Hepatocyte (in vitro differentiated cells): Measurements from ENCODE around the gene TRIM8. TPM values are rescaled to one million over a fixed set of nuclear protein-coding genes. Genes with fewer than 3 reads are reported as not detected.

ENCODE experiments used
- DNase-seq: peaks from one replicate; pipeline ENCODE4 v3.0.0-alpha.2; 2016; ENCODE audit warnings: low spot score
- H2AFZ ChIP-seq: fragments of 200-600 bp; sonication (generic); 2 replicates; pipeline ENCODE4 v1.6.0; 2016; ENCODE audit warnings: antibody characterized with exemption, mild to moderate bottlenecking
- H3K27ac ChIP-seq: fragments of 200-600 bp; sonication (generic); 2 replicates; pipeline ENCODE4 v1.5.1; 2016; ENCODE audit warnings: mild to moderate bottlenecking
- H3K27me3 ChIP-seq: fragments of 200-600 bp; sonication (generic); 2 replicates; pipeline ENCODE4 v1.6.1; 2016
- H3K36me3 ChIP-seq: fragments of 200-600 bp; sonication (generic); replicated peaks from 2 replicates; pipeline ENCODE4 v1.5.1; 2016; ENCODE audit warnings: low read depth; ENCODE audit not compliant: insufficient read depth
- H3K4me1 ChIP-seq: fragments of 200-600 bp; sonication (generic); 2 replicates; pipeline ENCODE4 v1.5.1; 2016; ENCODE audit warnings: mild to moderate bottlenecking, moderate library complexity; ENCODE audit not compliant: insufficient read depth
- H3K4me2 ChIP-seq: fragments of 200-600 bp; sonication (generic); 2 replicates; pipeline ENCODE4 v1.6.0; 2016
- H3K4me3 ChIP-seq: fragments of 200-600 bp; sonication (generic); 2 replicates; pipeline ENCODE4 v1.5.1; 2016; ENCODE audit warnings: mild to moderate bottlenecking
- H3K79me2 ChIP-seq: fragments of 200-600 bp; sonication (generic); 2 replicates; pipeline ENCODE4 v1.6.0; 2017; ENCODE audit warnings: mild to moderate bottlenecking
- H3K9me2 ChIP-seq: fragments of 200-600 bp; sonication (generic); replicated peaks from 2 replicates; pipeline ENCODE4 v1.6.0; 2017; ENCODE audit warnings: mild to moderate bottlenecking; ENCODE audit not compliant: insufficient read depth
- H3K9me3 ChIP-seq: fragments of 200-600 bp; sonication (generic); 2 replicates; pipeline ENCODE4 v1.5.1; 2016; ENCODE audit warnings: low read depth, mild to moderate bottlenecking
- H4K20me1 ChIP-seq: fragments of 200-600 bp; sonication (generic); 2 replicates; pipeline ENCODE4 v1.6.0; 2016; ENCODE audit warnings: mild to moderate bottlenecking; ENCODE audit not compliant: insufficient read depth, poor library complexity, severe bottlenecking
- EZH2 ChIP-seq: fragments of 200-600 bp; sonication (generic); IDR thresholded peaks from 2 replicates; pipeline ENCODE4 v1.6.1; 2016; ENCODE audit warnings: antibody characterized with exemption, mild to moderate bottlenecking, borderline replicate concordance
- EZH2phosphoT487 ChIP-seq: fragments of 200-600 bp; sonication (generic); IDR thresholded peaks from one replicate; pipeline ENCODE4 v1.6.1; 2018; ENCODE audit warnings: antibody characterized with exemption, mild to moderate bottlenecking, low read depth, moderate library complexity; ENCODE audit not compliant: unreplicated experiment, severe bottlenecking
- WGBS: methylation state at CpG from one replicate; pipeline ENCODE4 v1.1.6; 2016; ENCODE audit warnings: low lambda C conversion rate; ENCODE audit errors: missing lambda C conversion rate; 5-methylcytosine and 5-hydroxymethylcytosine counted together
- polyA plus RNA-seq: library from polyadenylated mRNA; unstranded; fragments of >200 nt; fragmentation: Nextera tagmentation; extraction: Ambion mirVana; gene quantifications from 2 replicates; pipeline ENCODE4 v1.2.1, GENCODE V29; 2016
- total RNA-seq: library from RNA; depleted of rRNA; stranded (reverse); fragments of >200 nt; gene quantifications from 2 replicates; pipeline ENCODE4 v1.2.3, GENCODE V29; 2014
- TF ChIP-seq, protein P1 (sequence below): fragments of 200-600 bp; sonication (generic); IDR thresholded peaks from 2 replicates; pipeline ENCODE4 v1.5.1; 2016; ENCODE audit warnings: antibody characterized with exemption, mild to moderate bottlenecking; ENCODE audit not compliant: poor library complexity

Gene TRIM8
- total and polyA plus RNA-seq, 2 experiments from 2014 or later = 53.3 to 61.2 TPM

DNA sequence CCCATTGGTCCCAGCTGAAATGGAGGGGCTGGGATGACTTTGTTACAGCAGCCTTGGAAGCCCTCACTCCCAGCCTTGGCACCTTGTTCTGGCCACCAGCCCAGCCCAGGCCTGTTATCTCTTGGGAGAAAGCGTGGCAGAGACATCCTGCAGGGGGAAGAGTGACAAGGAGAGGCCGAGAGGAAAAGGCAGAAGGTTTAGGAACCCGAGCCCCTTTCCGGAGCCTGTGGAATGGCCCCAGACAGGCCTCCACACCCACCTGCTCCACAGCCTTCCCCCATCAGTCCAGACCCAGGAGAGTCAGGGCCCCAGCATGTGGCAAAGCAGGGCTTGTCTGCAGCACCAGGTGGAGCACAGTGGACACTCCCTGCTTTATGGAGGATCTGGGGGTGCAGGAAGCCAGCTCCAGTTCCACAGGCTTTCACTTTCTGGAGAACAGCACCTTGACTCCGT is 24.1 kb upstream of the TRIM8 start:
- Histone ChIP-seq H3K4me2 (no peak overlapping the region), H3K9me2 (no peaks in the 10 kb centered on the region), H3K9me3 (no peaks in the 10 kb centered on the region), H3K4me1 (peaks cover 24% of the 10 kb centered on the region), H2AFZ (no peak overlapping the region), H3K27ac (peak overlapping the region; percentile 34), H3K36me3 (no peaks in the 10 kb centered on the region), H3K4me3 (no peak overlapping the region), H3K27me3 (no peaks in the 10 kb centered on the region), H4K20me1 (no peaks in the 10 kb centered on the region), H3K79me2 (no peaks in the 10 kb centered on the region)
- WGBS = 54% methylated on average over 5 of the region's 5 CpGs
- no peak for DNase-seq
- TF ChIP-seq, protein P1, sequence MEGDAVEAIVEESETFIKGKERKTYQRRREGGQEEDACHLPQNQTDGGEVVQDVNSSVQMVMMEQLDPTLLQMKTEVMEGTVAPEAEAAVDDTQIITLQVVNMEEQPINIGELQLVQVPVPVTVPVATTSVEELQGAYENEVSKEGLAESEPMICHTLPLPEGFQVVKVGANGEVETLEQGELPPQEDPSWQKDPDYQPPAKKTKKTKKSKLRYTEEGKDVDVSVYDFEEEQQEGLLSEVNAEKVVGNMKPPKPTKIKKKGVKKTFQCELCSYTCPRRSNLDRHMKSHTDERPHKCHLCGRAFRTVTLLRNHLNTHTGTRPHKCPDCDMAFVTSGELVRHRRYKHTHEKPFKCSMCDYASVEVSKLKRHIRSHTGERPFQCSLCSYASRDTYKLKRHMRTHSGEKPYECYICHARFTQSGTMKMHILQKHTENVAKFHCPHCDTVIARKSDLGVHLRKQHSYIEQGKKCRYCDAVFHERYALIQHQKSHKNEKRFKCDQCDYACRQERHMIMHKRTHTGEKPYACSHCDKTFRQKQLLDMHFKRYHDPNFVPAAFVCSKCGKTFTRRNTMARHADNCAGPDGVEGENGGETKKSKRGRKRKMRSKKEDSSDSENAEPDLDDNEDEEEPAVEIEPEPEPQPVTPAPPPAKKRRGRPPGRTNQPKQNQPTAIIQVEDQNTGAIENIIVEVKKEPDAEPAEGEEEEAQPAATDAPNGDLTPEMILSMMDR = no peak
- no peak for TF ChIP-seq EZH2
- no peak for TF ChIP-seq EZH2phosphoT487

DNA sequence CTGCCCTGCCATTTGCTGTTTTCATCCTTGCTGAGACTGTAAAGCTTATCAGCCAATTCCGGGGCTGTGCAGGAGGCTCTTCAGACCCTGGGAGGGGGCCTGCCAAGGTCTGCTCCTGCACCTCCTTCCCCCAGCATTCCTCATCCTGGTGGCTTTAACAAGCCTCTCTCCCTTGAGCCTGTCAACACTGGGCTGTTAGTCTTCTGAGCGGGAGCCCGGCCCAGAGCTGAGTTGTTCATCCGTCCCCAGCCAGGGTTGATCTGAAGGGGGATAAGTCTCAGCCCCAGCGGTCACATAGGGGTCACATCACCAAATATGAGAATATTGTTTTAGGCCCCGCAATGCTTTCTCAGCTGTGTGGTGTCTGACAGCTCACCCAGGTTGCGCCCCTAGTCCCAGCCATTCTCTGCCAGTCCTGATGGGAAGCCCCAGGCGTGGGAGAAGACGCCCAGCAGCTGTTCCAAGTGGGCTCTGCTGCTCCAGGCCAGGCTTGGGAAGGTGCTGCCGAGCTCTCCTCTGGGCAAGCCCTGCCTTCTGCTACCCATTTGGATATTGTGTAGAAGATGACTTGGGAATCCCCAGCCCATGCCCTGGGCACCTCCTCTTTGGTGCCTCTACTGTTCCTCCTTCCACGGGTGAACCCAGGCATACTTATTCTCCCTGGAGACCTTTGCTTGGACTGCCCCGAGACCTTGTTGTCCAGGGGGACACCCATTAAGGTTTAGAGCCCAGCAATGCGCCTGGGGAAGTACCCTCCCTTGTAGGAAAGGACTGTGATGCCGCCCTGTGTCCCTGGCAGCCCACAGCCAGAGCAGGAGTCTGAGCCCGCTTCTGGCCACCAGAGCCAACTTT is 23.5 kb upstream of the TRIM8 start:
- no peak overlapping the region for H3K4me2 ChIP-seq
- H3K4me1 ChIP-seq = peaks cover 24% of the 10 kb centered on the region
- no peaks in the 10 kb centered on the region for H3K79me2 ChIP-seq
- no peaks in the 10 kb centered on the region for H3K9me2 ChIP-seq
- 76% methylated on average over 15 of the region's 15 CpGs for WGBS
- H3K9me3 ChIP-seq = no peaks in the 10 kb centered on the region
- H3K4me3 ChIP-seq = no peak overlapping the region
- no peaks in the 10 kb centered on the region for H4K20me1 ChIP-seq
- no peaks in the 10 kb centered on the region for H3K27me3 ChIP-seq
- no peaks in the 10 kb centered on the region for H3K36me3 ChIP-seq
- peak overlapping the region; percentile 34 for H3K27ac ChIP-seq
- TF ChIP-seq EZH2 (no peak), EZH2phosphoT487 (no peak)
- TF ChIP-seq, protein P1 = no peak
- H2AFZ ChIP-seq = no peak overlapping the region
- peak; percentile 13 for DNase-seq

DNA sequence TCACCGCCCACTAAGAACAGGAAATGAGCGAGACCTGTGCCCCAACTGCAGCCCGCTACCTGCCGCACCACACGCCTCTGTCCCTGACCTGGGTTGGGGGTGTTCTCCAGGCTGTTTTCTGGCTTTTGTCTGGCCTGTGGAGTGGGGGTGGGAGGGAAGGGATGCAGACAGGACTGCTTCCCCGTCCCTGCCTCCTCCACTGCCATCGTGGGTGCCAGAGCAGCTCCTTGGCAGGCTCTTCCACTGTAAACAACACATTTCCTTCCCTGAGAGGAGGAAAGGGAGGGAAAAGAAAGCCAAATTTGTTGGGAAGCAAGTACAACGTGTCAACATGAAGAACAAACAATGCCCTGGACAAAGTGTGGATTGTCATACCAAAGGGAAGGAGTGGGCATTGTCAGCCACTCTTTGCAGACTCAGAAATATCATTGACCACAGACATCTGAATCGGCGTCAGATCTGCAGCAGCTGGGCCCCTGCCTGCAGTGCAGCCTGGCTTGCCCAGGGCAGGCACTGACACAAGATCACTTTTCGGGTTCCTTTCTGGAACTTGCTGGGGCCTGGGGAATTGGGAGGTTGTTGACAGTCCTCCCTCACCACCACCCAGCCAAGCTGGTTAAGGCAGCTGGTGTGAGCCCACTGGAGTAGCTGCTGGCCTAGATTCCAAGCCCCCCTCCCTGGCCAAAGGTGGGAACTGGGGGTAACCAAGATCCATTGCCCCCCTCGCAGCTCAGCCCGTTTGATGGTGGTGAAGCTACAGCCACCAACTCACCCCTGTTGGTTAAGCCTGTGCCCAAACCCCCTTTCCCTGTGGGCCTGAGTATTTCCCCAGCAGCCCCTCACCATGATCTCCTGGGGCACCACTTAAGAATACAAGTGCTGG is 22.6 kb upstream of the TRIM8 start:
- Histone ChIP-seq H3K4me2 (no peak overlapping the region), H3K27me3 (no peaks in the 10 kb centered on the region), H3K4me3 (no peak overlapping the region), H3K9me2 (no peaks in the 10 kb centered on the region), H3K4me1 (peaks cover 29% of the 10 kb centered on the region), H4K20me1 (no peaks in the 10 kb centered on the region), H2AFZ (no peak overlapping the region), H3K27ac (peak overlapping the region; percentile 34), H3K79me2 (no peaks in the 10 kb centered on the region), H3K9me3 (no peaks in the 10 kb centered on the region), H3K36me3 (no peaks in the 10 kb centered on the region)
- TF ChIP-seq, protein P1 = no peak
- TF ChIP-seq EZH2phosphoT487 (no peak), EZH2 (no peak)
- DNase-seq = peak; percentile 4
- 86% methylated on average over 12 of the region's 13 CpGs for WGBS
